Measurements from ENCODE around the gene ZNF654. TPM values are rescaled to one million over a fixed set of nuclear protein-coding genes. Genes with fewer than 3 reads are reported as not detected.

ZNF654 gene
- total and polyA plus RNA-seq, 2 donors (not counting 1 experiment from before 2014, with no cell fraction given) = 4.0 to 19.5 TPM

GRCh38 chr3:88031642-88032077, 27.4 kb upstream of the ZNF654 start:
- POLR2A ChIA-PET = interaction anchor here (1.3 kb wide), 1 partner anchor 27 kb away, joined by 6 read pairs; the partner anchor contains the start of genes CGGBP1 and ZNF654
- DNase-seq = peak; percentile 67
- Histone ChIP-seq H3K36me3 (replicated peaks in 1 of 2; ENCODE audit: control extremely low read depth in 1 of 2, control insufficient read depth in 1 of 2, extremely low read depth in 1 of 2, insufficient read depth in 2 of 2, low read length in 1 of 2) (no peaks in the 10 kb centered on the region), H3K27ac (ENCODE audit: low read length in 2 of 2) (peak overlapping the region; percentile 40 to 52), H4K20me1 (ENCODE audit: control insufficient read depth, insufficient read depth, low read length, poor library complexity, severe bottlenecking) (no peaks in the 10 kb centered on the region), H3K9ac (ENCODE audit: low read length) (peak overlapping the region; percentile 65), H3K9me3 (ENCODE audit: control extremely low read depth in 1 of 3, control insufficient read depth in 2 of 3, insufficient read depth in 1 of 3, low read length in 2 of 3) (no peaks in the 10 kb centered on the region), H2AFZ (ENCODE audit: insufficient read depth, low read depth, low read length, poor library complexity, severe bottlenecking) (peak overlapping the region; percentile 88), H3K4me1 (ENCODE audit: control insufficient read depth in 2 of 2, insufficient read depth in 2 of 2, low read length in 2 of 2) (peaks cover 15 to 25% of the 10 kb centered on the region in 2 donors), H3K79me2 (ENCODE audit: control insufficient read depth, insufficient read depth, low read length) (no peaks in the 10 kb centered on the region), H3K4me2 (replicated peaks; ENCODE audit: low read depth, low read length, poor library complexity, severe bottlenecking) (peak overlapping the region; percentile 75), H3K27me3 (replicated peaks in 1 of 4; ENCODE audit: control extremely low read depth in 1 of 4, control insufficient read depth in 3 of 4, insufficient read depth in 4 of 4, low read length in 3 of 4) (no peaks in the 10 kb centered on the region), H3K4me3 (ENCODE audit: control extremely low read depth in 1 of 5, extremely low read depth in 1 of 5, insufficient read depth in 1 of 5, low read depth in 2 of 5, low read length in 4 of 5) (peak overlapping the region; percentile 21 to 71 (median 46))
- H3K4me1 Mint-ChIP-seq = peaks cover 36% of the 10 kb centered on the region
- peak overlapping the region; percentile 82 for H3K27ac Mint-ChIP-seq
- intact Hi-C loops (cut with micrococcal nuclease) = loop anchor here (1.0 kb wide), 1 partner anchor 28 kb away; the partner anchor contains the start of genes CGGBP1 and ZNF654
- WGBS (ENCODE audit: insufficient coverage) = 0% methylated on average over 1 of the region's 1 CpG
- no peaks in the 10 kb centered on the region for H3K9me3 Mint-ChIP-seq (ENCODE audit: insufficient read depth)
- TF ChIP-seq CTCF (IDR thresholded peaks at IDR 0.05) = no peak
- TF ChIP-seq EZH2 (IDR thresholded peaks at IDR 0.05; ENCODE audit: borderline replicate concordance, insufficient read depth, low read depth, low read length, poor library complexity, severe bottlenecking) = no peak
- ATAC-seq (ENCODE audit: low read depth) = peak; percentile 83
- H3K27me3 Mint-ChIP-seq = no peaks in the 10 kb centered on the region
- H3K4me3 Mint-ChIP-seq = peak overlapping the region; percentile 90
- CTCF ChIA-PET = interaction anchor here (0.6 to 1.7 kb wide), 3 partner anchors 27 to 82 kb away, joined by 3 to 7 read pairs (median 3); partner anchors contain the start of genes CGGBP1 and ZNF654

DNA sequence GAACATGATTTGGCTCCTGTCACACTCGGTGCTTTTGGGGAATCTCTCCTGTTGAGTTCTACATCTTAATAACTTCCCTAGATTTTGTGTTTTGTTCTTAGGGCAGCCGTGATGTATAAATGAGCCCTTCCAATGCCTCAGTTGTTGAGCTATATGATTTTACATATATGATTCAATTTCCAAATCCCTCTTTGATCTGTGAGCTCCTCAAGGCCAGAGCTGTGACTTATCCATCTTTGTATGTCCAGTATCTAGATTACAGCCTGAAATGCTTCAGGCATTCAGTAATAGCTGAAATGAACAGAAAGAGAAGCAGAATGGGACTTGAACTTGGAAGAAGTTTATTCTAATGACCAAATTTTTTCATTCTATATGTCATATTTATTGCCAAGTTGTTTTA, 26.8 kb upstream of the ZNF654 start:
- H3K9me3 ChIP-seq (ENCODE audit: control extremely low read depth in 1 of 3, control insufficient read depth in 2 of 3, insufficient read depth in 1 of 3, low read length in 2 of 3) = no peaks in the 10 kb centered on the region
- no peak for DNase-seq
- H2AFZ ChIP-seq (ENCODE audit: insufficient read depth, low read depth, low read length, poor library complexity, severe bottlenecking) = peak overlapping the region; percentile 88
- TF ChIP-seq EZH2 (IDR thresholded peaks at IDR 0.05; ENCODE audit: borderline replicate concordance, insufficient read depth, low read depth, low read length, poor library complexity, severe bottlenecking) (no peak), CTCF (IDR thresholded peaks at IDR 0.05) (no peak)
- no CpG with 5 or more reads among the region's 2 CpGs for WGBS (ENCODE audit: insufficient coverage)
- H3K4me1 ChIP-seq (ENCODE audit: control insufficient read depth in 2 of 2, insufficient read depth in 2 of 2, low read length in 2 of 2) = peaks cover 15 to 25% of the 10 kb centered on the region in 2 donors
- CTCF ChIA-PET = interaction anchor here (0.6 to 1.7 kb wide), 3 partner anchors 26 to 81 kb away, joined by 3 to 7 read pairs (median 3); partner anchors contain the start of genes CGGBP1 and ZNF654
- H3K27me3 Mint-ChIP-seq = no peaks in the 10 kb centered on the region
- H3K4me3 ChIP-seq (ENCODE audit: control extremely low read depth in 1 of 5, extremely low read depth in 1 of 5, insufficient read depth in 1 of 5, low read depth in 2 of 5, low read length in 4 of 5) = peak overlapping the region; percentile 21 to 71 (median 46)
- H3K36me3 ChIP-seq (replicated peaks in 1 of 2; ENCODE audit: control extremely low read depth in 1 of 2, control insufficient read depth in 1 of 2, extremely low read depth in 1 of 2, insufficient read depth in 2 of 2, low read length in 1 of 2) = no peaks in the 10 kb centered on the region
- no peaks in the 10 kb centered on the region for H3K79me2 ChIP-seq (ENCODE audit: control insufficient read depth, insufficient read depth, low read length)
- H3K9ac ChIP-seq (ENCODE audit: low read length) = peak overlapping the region; percentile 65
- no peak for ATAC-seq (ENCODE audit: low read depth)
- POLR2A ChIA-PET = interaction anchor here (1.3 kb wide), 1 partner anchor 26 kb away, joined by 6 read pairs; the partner anchor contains the start of genes CGGBP1 and ZNF654
- H3K4me1 Mint-ChIP-seq = peaks cover 36% of the 10 kb centered on the region
- no peaks in the 10 kb centered on the region for H3K9me3 Mint-ChIP-seq (ENCODE audit: insufficient read depth)
- intact Hi-C loops (cut with micrococcal nuclease) = loop anchor here (1.0 kb wide), 1 partner anchor 27 kb away; the partner anchor contains the start of genes CGGBP1 and ZNF654
- no peaks in the 10 kb centered on the region for H4K20me1 ChIP-seq (ENCODE audit: control insufficient read depth, insufficient read depth, low read length, poor library complexity, severe bottlenecking)
- H3K4me2 ChIP-seq (replicated peaks; ENCODE audit: low read depth, low read length, poor library complexity, severe bottlenecking) = peak overlapping the region; percentile 75
- peak overlapping the region; percentile 87 for H3K27ac Mint-ChIP-seq
- H3K27me3 ChIP-seq (replicated peaks in 1 of 4; ENCODE audit: control extremely low read depth in 1 of 4, control insufficient read depth in 3 of 4, insufficient read depth in 4 of 4, low read length in 3 of 4) = no peaks in the 10 kb centered on the region
- H3K27ac ChIP-seq (ENCODE audit: low read length in 2 of 2) = peak overlapping the region; percentile 40 to 52
- peak overlapping the region; percentile 90 for H3K4me3 Mint-ChIP-seq
